Stimulated activated CD4-positive, alpha-beta T cell treated with anti-CD3 and anti-CD28 coated beads, Interleukin-4, amount 100 ng/mL, for 1 hour (primary cell): ENCODE measurements around the gene CADM2.
"Not testable (repeated sequence)": the region's sequence is repeated elsewhere in the genome, so short reads cannot be mapped to it uniquely, and the experiment has no call there.

ENCODE experiments used
- DNase-seq: peaks from one replicate; pipeline ENCODE4 v3.0.0-alpha.2; 2020

Gene CADM2

GRCh38 chr3:85081191-85081906 lies 122.6 kb downstream of the CADM2 start:
- DNase-seq, result no peak

GRCh38 chr3:85090495-85090894 lies 131.7 kb downstream of the CADM2 start:
- DNase-seq, result no peak

GRCh38 chr3:85100316-85100715 lies 141.5 kb downstream of the CADM2 start:
- no peak for DNase-seq

GRCh38 chr3:85102781-85103180 lies 144.0 kb downstream of the CADM2 start:
- DNase-seq, result no peak

GRCh38 chr3:85110393-85110792 lies 151.6 kb downstream of the CADM2 start:
- no peak for DNase-seq

GRCh38 chr3:85120879-85121278 lies 162.1 kb downstream of the CADM2 start:
- no peak for DNase-seq

GRCh38 chr3:85132864-85133263 lies 174.1 kb downstream of the CADM2 start:
- not testable (repeated sequence) for DNase-seq

- DNase-seq, result not testable (repeated sequence)
Measured at GRCh38 chr3:85133691-85134420, 175.1 kb downstream of the CADM2 start.

- no peak for DNase-seq
Measured at GRCh38 chr3:85142626-85143025, 183.8 kb downstream of the CADM2 start.

- no peak for DNase-seq
Measured at GRCh38 chr3:85148036-85148435, 189.2 kb downstream of the CADM2 start.

GRCh38 chr3:85151555-85151954 lies 192.8 kb downstream of the CADM2 start:
- DNase-seq, result no peak

GRCh38 chr3:85153279-85153678 lies 194.5 kb downstream of the CADM2 start:
- not testable (repeated sequence) for DNase-seq

- no peak for DNase-seq
Measured at GRCh38 chr3:85159376-85159775, 200.6 kb downstream of the CADM2 start.

- no peak for DNase-seq
Measured at GRCh38 chr3:85161544-85161943, 202.8 kb downstream of the CADM2 start.

GRCh38 chr3:85162905-85163304 lies 204.1 kb downstream of the CADM2 start:
- no peak for DNase-seq

- DNase-seq, result no peak
Measured at GRCh38 chr3:85164436-85164835, 205.6 kb downstream of the CADM2 start.

- no peak for DNase-seq
Measured at GRCh38 chr3:85167576-85167975, 208.8 kb downstream of the CADM2 start.

GRCh38 chr3:85170646-85171045 lies 211.9 kb downstream of the CADM2 start:
- DNase-seq, result no peak

- no peak for DNase-seq
Measured at GRCh38 chr3:85171976-85172375, 213.2 kb downstream of the CADM2 start.

- no peak for DNase-seq
Measured at GRCh38 chr3:85176799-85177198, 218.0 kb downstream of the CADM2 start.

- DNase-seq, result no peak
Measured at GRCh38 chr3:85182975-85183752, 224.4 kb downstream of the CADM2 start.

GRCh38 chr3:85185495-85185894 lies 226.7 kb downstream of the CADM2 start:
- no peak for DNase-seq

GRCh38 chr3:85189731-85190130 lies 230.9 kb downstream of the CADM2 start:
- no peak for DNase-seq

- DNase-seq, result no peak
Measured at GRCh38 chr3:85193565-85193964, 234.8 kb downstream of the CADM2 start.
